ENCODE results near the gene FRRS1. TPM values are rescaled to one million over a fixed set of nuclear protein-coding genes. Genes with fewer than 3 reads are reported as not detected.

The FRRS1 gene
- total RNA-seq, 1 experiment from 2014 or later, result 39.1 TPM

GRCh38 chr1:99764909-99765308 lies 1.5 kb downstream of the FRRS1 start:
- H3K9me3 Mint-ChIP-seq (ENCODE audit: low read depth, unreplicated experiment), result peaks cover 2% of the 10 kb centered on the region
- no TSS peak for BruUV-seq (replicated peaks)
- DNase-seq, result no peak
- H3K27me3 Mint-ChIP-seq (ENCODE audit: unreplicated experiment), result no peaks in the 10 kb centered on the region
- H3K4me1 Mint-ChIP-seq (ENCODE audit: low read depth, unreplicated experiment), result peaks cover 21% of the 10 kb centered on the region
- no peak for TF ChIP-seq CTCF (IDR thresholded peaks at IDR 0.05; ENCODE audit: unreplicated experiment)
- peak overlapping the region; percentile 42 for H3K27ac Mint-ChIP-seq (ENCODE audit: unreplicated experiment)
- intact Hi-C loops (cut with micrococcal nuclease; ENCODE audit: unreplicated experiment), result no loop called here
- H3K4me3 Mint-ChIP-seq (ENCODE audit: low read depth, unreplicated experiment), result peak overlapping the region; percentile 85
- CTCF ChIA-PET, result no interaction called here
- H3K36me3 Mint-ChIP-seq (ENCODE audit: insufficient read depth, unreplicated experiment), result peaks cover 22% of the 10 kb centered on the region

DNA sequence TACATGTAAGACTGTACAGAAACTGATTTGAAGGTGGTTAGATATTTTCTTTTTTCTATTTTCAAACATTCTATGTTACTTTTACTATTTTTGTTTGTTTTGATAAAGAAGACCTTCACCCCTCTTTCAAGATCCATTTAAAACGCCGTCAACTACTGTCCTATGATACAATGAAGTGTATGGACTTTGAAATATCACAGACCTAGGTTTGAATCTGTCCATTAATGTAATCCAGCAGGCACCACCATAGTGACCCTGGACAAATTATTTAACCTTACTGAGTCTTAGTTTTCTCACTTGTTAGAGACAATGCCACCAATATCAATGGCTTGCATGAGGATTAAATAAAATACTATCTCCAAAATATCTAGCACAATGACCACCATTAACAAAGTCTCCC lies 2.0 kb downstream of the FRRS1 start:
- intact Hi-C loops (cut with micrococcal nuclease; ENCODE audit: unreplicated experiment), result no loop called here
- peaks cover 22% of the 10 kb centered on the region for H3K36me3 Mint-ChIP-seq (ENCODE audit: insufficient read depth, unreplicated experiment)
- H3K4me3 Mint-ChIP-seq (ENCODE audit: low read depth, unreplicated experiment), result peak overlapping the region; percentile 85
- peaks cover 2% of the 10 kb centered on the region for H3K9me3 Mint-ChIP-seq (ENCODE audit: low read depth, unreplicated experiment)
- no peak for DNase-seq
- H3K27ac Mint-ChIP-seq (ENCODE audit: unreplicated experiment), result peak overlapping the region; percentile 42
- no peak for TF ChIP-seq CTCF (IDR thresholded peaks at IDR 0.05; ENCODE audit: unreplicated experiment)
- peaks cover 26% of the 10 kb centered on the region for H3K4me1 Mint-ChIP-seq (ENCODE audit: low read depth, unreplicated experiment)
- BruUV-seq (replicated peaks), result no TSS peak
- CTCF ChIA-PET, result no interaction called here
- no peaks in the 10 kb centered on the region for H3K27me3 Mint-ChIP-seq (ENCODE audit: unreplicated experiment)

DNA sequence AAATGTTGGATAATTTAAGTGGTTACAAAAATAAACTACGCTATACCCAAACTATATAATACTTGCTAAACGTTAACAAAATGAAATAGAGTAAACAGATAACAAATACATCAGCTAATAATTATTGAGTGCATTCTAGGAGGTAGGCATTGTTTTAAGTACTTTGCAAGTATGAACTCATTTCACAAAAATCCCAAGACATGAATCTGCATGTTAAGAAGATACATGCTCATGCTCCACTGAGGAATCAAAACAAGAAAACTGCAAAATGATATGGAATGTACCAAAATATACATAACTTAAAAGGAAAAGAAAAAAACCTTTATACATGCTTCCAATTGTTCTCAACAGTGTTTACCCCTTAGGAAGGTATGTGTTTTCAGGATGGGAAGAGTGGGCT lies 2.5 kb downstream of the FRRS1 start:
- Mint-ChIP-seq H3K36me3 (ENCODE audit: insufficient read depth, unreplicated experiment) (peaks cover 26% of the 10 kb centered on the region), H3K27me3 (ENCODE audit: unreplicated experiment) (no peaks in the 10 kb centered on the region), H3K27ac (ENCODE audit: unreplicated experiment) (no peak overlapping the region), H3K4me1 (ENCODE audit: low read depth, unreplicated experiment) (peaks cover 31% of the 10 kb centered on the region), H3K4me3 (ENCODE audit: low read depth, unreplicated experiment) (peak overlapping the region; percentile 85), H3K9me3 (ENCODE audit: low read depth, unreplicated experiment) (peaks cover under 1% of the 10 kb centered on the region)
- DNase-seq, result no peak
- intact Hi-C loops (cut with micrococcal nuclease; ENCODE audit: unreplicated experiment), result no loop called here
- BruUV-seq (replicated peaks), result no TSS peak
- CTCF ChIA-PET, result no interaction called here
- TF ChIP-seq CTCF (IDR thresholded peaks at IDR 0.05; ENCODE audit: unreplicated experiment), result no peak

DNA sequence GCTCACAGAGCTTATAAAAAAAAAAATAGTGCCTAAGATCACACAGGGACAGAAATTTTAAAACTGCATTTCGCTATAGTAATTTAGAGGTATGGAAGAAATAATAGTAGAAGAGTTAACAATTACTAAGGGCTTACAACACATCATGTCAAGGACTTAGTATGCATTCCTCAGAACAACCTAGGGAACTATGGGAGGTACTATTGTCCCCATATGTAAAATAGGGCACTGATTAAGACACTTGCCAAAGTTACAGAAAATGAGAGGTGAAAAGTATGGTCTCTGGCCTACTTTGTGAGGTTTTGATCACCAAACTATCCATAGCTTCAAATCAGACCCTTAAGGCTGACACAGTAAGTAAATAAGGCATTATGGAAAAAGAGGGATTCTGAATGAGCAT lies 4.7 kb downstream of the FRRS1 start:
- intact Hi-C loops (cut with micrococcal nuclease; ENCODE audit: unreplicated experiment), result no loop called here
- no peak for TF ChIP-seq CTCF (IDR thresholded peaks at IDR 0.05; ENCODE audit: unreplicated experiment)
- peak overlapping the region; percentile 53 for H3K4me3 Mint-ChIP-seq (ENCODE audit: low read depth, unreplicated experiment)
- peak overlapping the region; percentile 32 for H3K27ac Mint-ChIP-seq (ENCODE audit: unreplicated experiment)
- H3K4me1 Mint-ChIP-seq (ENCODE audit: low read depth, unreplicated experiment), result peaks cover 35% of the 10 kb centered on the region
- no peaks in the 10 kb centered on the region for H3K27me3 Mint-ChIP-seq (ENCODE audit: unreplicated experiment)
- no peak for DNase-seq
- CTCF ChIA-PET, result interaction anchor here (1.1 kb wide), 1 partner anchor 29 kb away, joined by 3 read pairs; no protein-coding TSS in a partner anchor
- no TSS peak for BruUV-seq (replicated peaks)
- H3K36me3 Mint-ChIP-seq (ENCODE audit: insufficient read depth, unreplicated experiment), result peaks cover 28% of the 10 kb centered on the region
- H3K9me3 Mint-ChIP-seq (ENCODE audit: low read depth, unreplicated experiment), result no peaks in the 10 kb centered on the region
